HTR-8/SVneo (cell line): ENCODE results near the gene CACNA1F.

Source experiments
- DNase-seq: peaks from one replicate; pipeline ENCODE4 v3.0.0; 2011; ENCODE audit warnings: low spot score, mixed read lengths; ENCODE audit not compliant: insufficient read length
- FAIRE-seq: peaks from 2 replicates; lab custom pipeline; 2011; peaks lifted over from hg19 to GRCh38; lab: Jason Lieb, UNC

The CACNA1F gene

DNA sequence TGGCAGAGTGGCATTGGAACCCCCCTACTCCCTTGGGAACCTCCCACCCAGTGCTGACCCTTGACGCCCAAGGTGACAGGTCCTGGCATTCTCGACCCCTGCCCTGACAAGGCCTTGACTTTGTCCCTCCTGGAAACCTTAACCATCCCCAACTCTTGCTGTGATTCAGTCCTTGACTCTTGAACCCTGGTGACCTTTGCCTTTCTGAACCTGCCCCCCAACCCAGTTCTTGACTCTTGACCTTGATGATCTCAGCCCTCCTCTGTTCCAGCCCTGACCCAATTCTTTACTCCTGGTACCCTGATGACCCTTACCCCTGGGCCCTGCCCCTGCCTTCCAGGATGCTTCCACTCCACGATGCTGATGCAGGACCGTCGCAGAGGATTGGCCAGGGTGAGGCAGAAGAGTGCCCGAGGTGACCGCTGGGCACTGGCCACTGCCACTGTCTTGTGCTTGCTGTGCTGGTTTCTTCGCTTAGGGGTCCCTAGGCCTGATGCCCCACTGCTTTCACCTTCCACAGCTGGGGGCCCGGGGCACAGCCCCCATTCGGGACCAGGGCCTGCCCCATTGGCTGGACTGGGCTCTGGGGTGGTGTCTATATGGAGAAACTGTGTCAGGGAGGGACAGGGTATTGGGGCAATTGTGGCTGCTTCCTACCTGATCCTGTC is 1.7 kb downstream of the CACNA1F start:
- DNase-seq = no peak
- FAIRE-seq = no peak

DNA sequence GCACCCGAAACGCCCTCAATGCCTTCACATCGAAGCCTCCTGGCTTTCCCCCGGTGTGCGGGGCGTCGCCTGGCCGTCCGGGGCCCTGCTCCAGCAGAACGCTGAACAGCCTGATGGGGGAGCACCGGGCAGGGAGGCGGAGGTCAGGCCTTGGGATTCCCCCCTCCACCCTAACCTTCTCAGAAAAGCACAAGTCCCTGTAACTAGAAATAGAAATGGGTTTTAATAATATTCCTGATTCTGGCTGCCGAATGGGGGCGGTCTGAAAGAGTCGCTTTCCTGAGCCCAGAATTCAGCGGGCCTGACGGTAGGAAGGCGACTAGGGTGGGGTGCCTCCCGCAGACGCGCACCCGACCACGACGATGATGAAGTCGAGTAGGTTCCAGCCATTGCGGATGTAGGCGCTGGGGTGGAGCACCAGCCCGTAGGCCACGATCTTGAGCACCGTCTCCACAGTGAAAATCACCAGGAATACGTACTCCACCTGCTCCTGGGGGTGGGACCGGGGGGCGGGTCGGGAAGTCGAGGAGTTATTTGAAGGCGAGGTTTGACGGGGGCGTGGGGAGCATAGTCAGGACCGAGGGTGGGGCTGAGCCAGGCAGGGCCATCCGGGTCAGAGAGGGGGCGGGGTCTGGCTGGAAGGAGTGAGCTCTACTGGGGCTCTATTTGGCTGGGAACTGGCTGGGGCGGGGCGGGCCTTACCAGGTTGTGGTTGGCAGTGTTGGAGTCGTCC is 2.5 kb downstream of the CACNA1F start:
- DNase-seq (no peak), FAIRE-seq (no peak)

DNA sequence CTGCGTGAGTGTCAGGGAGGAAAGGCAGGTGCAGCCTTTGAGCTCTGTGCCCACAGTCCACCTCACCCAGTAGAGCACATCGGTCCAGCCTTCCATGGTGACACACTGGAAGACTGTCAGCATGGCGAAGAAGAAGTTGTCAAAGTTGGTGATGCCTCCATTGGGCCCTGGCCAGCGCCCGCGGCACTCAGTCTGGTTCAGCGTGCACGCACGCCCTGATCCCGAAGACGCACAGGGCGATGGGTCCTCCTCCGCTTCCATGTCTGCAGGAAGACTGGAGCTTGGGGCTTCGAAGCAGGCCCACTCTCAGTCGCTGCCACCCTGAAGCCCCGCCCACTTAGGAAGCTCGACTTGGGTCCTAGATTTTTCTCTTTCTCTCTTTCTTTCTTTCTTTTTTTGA is 5.0 kb downstream of the CACNA1F start:
- FAIRE-seq = no peak
- DNase-seq = no peak

DNA sequence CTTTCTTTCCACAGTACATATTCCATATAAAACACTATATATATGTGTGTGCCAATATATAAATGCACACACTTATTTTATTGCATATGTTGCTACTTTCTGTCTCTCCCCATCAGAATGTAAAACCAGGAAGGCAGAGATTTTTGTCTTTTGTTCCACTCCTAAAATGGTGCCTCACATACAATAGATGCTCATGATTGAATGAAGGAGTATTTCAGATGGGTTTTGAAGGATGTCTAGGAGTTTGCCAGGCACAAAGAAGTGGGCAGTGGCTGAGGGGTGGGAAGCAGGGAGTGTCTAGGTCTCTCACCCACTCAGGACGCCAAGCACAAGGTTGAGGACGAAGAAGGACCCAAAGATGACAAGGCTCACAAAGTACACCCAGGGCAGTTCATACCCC is 5.4 kb downstream of the CACNA1F start:
- no peak for FAIRE-seq

DNA sequence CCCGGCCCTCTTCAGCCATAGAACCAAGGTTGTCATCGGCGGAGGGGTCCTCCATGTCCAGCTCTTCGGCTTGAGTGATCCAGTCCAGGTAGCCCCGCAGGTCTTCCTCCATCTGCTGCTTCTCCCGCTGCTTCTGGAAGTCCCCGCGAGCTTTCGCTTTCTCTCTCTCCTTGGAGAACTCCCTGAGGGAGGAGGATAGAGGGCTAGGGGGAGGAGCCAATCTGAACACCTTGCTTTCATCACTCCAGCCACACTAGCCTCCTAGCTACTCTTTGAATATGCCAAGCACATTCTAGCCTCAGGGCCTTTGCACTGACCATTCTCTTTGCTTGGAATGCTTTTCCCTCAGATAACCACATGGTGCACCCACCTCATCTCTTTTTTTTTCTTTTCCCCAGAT is 6.2 kb downstream of the CACNA1F start:
- DNase-seq (no peak), FAIRE-seq (no peak)

More for the DNA sequence above, 5.4 kb downstream of the CACNA1F start:
- DNase-seq = no peak

DNA sequence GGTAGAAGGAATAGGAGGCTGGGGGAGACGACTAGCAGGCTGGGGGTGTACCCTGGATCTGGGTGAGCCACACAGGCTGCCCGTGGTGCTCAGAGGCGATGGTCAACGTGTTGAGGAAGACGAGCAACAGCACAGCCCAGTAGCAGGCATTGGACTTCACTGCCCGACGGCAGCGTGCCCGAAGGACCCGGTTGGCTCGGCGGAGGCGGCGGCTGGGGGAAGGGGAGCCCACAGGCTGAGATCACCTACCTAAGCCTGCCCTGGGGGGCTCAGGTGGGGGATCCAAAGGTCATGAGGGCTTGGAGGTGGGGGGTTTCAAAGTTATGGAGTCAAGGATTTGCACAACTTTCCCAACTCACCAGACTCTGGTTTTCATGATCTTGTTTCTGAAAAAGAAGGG is 7.3 kb downstream of the CACNA1F start:
- no peak for DNase-seq
- FAIRE-seq = no peak

DNA sequence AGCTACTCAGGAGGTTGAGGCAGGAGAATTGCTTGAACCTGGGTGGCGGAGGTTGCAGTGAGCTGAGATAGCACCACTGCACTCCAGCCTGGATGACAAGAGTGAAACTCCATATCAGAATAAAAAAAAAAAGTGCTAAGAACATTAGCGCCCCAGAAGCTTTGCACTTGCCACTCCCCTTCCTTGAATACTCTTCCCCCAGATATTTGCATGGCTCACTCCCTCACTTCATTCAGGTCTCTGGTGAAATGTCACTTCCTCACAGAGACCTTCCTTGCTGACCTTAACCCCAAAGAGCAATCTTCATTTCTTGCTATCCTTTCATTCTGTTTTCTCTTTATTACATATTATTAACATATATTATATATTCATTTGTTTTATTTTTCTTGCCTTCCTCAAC is 11.3 kb downstream of the CACNA1F start:
- no peak for DNase-seq
- FAIRE-seq = no peak

DNA sequence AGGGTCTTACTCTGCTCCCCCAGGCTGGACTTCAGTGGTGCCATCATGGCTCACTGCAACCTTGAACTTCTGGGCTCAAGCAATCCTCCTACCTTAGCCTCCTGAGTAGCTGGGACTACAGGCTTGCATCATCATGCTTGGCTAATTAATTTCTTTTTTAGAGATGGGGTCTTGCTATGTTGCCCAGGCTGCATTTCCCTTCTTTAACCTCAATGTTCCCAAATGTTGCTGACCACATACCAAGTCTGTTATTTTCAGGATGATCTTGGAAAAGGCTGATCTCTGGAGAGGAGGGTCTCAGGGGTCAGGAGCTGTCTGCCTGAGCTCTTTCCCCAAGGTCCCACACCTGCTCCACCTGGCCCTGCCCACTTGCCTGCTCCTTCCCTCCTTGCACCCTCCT is 13.0 kb downstream of the CACNA1F start:
- DNase-seq (no peak), FAIRE-seq (no peak)

DNA sequence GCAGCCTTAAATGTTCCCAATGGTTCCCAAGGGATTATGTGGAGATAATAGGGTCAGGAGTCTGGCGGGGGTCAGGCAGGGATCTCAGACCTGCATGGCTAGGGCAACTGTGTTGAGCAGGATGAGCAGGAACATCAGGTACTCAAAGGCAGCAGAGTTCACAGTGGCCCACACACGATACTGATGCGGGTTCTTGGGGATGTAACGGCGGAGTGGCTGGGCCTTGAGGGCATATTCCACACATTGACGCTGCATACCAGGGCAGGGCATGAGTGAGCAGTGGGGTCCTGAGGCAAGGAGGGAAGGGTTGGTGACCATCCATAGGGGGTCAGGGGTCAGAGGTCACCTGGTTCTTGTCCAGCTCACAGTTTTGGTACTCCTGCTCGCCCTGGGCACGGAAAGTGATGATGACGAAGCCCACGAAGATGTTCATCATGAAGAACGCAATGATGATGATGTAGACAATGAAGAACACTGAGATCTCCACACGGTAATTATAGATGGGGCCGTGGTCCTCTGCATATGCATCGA is 18.1 kb downstream of the CACNA1F start:
- FAIRE-seq (no peak), DNase-seq (no peak)

DNA sequence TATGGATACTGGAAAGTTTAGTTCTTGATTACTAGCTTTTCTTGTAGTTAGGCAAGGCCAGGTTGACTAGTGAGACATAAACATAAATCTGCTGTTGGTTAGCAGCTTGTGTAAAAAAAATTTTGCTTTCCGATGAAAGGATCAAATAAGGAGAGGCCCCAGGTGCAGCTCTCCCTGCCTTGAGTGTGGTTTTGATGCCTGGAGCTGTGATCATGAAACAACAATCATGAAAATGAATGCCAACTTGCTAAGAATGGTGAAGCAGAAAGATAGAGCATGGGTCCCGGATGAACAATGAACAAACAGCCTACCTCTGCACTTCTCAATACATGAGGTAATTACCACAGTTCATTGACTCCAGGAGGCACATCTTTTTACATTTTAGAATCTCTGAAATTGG is 18.7 kb downstream of the CACNA1F start:
- FAIRE-seq (no peak), DNase-seq (no peak)

DNA sequence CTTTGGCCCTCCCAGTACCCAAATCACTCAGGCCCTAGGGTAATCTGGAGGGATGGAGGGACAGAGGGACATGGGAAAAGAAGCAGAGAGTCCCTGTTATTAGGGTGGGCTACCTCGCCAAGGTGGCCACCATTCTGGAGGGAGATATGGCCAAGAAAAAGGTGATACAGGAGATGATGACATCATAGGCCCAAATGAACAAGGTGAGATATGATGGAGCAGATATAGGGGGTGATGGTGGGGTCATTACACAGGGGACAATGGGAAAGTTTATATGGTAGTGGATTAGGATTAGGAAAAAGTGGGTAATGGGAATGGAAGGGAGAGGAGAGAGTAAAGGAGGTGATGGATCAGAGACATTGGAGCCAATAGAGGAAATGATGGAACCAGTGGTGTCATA is 20.3 kb downstream of the CACNA1F start:
- DNase-seq (no peak), FAIRE-seq (no peak)

DNA sequence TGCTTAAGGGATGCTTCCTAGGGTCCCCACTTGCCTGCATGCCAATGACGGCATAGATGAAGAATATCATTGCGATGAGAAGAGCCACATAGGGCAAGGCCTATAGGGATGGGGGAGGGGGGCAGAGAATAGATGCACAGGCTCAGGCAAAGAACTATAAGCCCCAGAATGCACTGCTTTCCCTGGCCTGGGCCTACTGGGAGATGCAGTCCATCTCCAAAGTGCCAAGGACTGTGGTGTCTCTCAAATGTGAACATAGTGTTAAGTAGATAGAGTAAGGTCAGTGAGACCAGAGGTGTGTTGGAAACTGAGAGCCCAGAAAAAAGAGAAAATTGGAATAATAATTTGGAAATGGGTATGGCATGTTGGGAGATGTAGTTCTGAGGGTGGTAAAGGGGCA is 20.9 kb downstream of the CACNA1F start:
- DNase-seq (no peak), FAIRE-seq (no peak)

DNA sequence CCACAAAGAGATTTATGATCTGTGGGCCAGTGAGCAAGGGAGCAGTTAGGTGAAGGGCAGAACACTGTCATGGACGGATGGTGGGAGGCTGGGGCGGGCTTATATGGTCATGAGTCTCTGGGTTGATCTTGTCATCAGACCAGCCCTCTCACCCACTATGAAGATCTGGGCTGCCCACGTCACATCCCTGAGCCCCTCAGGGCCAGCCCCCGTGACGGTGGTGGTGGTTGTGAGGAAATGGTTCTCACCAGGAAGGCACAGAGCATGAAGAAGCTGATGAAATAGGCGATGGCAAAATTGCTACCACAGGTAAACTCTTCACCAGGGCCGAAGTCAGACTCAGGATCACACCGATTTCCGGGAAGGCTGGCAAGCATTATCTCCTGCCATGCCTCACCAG is 22.1 kb downstream of the CACNA1F start:
- no peak for DNase-seq
- no peak for FAIRE-seq

DNA sequence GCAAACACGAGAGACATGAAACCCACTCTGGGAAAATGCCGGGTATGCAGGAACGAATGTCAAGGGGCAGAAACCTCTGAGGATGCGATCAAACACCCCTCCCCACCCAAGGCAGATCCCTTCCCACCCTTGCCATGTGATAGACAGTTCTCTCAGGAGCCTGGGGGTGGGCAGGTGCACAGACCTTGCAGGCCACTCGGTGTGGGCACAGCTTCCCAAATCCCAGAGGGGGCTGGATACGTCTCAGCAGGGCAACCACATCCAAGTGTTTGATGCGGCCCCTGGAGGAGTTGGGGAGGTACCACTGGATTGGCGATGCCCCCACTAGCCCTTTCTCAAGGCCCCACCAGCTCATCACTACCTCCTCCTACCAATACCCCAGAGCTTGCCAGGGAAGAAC is 22.7 kb downstream of the CACNA1F start:
- DNase-seq = no peak
- FAIRE-seq = no peak

DNA sequence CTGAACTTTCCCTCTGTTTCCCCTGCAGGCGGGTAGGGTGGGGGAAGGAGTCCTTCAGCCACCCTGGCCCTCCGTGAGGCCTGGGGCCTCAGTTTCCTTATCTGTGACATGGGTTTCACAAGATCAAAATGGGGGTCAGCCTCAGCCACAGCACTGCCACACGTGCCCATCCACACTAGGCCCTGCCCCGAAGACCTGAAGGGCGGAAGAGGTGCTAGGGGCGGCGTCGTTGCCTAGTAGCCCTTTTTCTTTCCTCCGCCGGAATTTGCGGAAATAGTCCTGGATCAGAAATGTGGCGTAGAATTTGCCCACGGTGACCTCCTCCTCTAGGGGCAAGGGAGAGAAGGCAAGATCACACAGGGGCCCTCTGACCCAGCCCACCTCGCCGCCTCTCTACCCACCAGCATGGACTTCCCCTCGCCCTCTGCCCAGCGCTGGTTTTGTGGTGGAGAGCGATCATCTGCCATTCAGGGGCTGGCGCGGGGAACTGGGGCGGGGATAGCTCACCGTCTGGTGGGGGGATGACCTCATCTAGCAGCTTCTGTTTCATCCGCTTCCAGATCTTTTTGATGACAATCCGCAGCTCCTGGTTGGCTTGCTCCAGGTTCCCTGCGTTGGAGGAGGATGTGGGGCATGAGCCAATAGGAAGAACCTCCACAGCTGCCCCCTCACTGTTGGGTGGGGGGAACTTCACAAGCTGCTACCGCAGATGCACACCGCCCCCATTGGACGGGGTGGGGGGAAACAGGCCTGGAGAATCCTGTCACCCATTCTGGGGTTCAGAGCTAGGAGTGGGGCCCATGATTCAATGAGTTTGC is 23.5 kb downstream of the CACNA1F start:
- DNase-seq (no peak), FAIRE-seq (no peak)

DNA sequence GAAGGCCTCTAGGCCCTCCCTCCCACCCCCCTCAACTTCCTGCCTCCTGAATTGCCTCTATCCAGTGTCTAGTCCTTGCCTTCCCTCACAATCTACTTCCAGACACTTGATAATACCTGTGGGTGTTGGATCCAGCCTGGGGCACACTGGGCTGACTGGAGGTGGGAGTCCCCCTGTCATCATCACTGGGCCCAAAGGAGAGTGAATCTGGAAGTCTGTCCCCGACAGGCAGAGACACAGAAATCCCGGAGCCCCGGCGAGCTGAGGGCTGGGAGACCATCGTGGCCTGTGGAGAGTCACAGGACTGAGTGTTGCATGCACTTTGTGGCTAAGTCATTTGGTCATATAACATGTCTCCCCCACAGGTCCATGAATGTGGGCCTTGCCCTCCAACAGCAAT is 24.7 kb downstream of the CACNA1F start:
- no peak for DNase-seq
- FAIRE-seq = no peak

DNA sequence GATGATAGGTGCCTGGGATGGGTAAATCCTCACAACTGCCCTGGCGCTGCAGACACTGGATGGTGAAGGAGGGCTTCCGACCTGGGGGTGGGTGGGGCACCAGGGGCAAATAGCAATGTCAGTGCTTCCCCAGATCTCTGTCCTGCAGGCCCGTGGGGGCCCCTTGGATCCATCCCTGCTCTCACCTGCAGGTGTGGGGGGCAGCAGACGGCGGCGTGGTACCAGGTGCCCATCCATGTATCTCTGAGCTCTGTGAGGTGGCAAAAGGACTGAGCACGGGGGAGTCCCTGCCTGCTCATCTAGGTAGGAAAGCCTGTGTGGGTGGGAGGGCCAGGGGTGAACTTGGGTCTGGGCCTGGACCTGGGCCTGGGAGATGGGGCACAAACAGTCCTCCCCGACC is 26.6 kb downstream of the CACNA1F start:
- DNase-seq (no peak), FAIRE-seq (no peak)

DNA sequence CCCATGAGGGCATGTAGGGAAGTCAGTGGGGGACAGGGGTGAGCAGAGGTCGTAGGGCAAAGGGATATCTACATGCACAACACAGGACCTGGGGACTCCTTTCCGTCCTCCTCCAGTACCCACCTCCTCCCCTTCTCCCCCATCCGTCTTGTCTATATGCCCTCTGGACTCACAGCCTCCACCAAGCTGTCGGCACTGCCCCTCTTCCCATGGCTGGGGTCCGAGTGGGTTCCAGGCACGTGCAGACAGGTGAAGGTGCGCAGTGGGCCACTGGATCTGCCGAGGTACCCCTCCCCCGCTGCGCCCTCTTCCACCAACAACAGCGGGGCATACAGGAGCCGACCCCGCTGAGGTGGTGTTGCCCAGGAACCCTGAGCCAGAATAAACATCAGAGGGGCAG is 27.7 kb downstream of the CACNA1F start:
- no peak for DNase-seq
- no peak for FAIRE-seq

DNA sequence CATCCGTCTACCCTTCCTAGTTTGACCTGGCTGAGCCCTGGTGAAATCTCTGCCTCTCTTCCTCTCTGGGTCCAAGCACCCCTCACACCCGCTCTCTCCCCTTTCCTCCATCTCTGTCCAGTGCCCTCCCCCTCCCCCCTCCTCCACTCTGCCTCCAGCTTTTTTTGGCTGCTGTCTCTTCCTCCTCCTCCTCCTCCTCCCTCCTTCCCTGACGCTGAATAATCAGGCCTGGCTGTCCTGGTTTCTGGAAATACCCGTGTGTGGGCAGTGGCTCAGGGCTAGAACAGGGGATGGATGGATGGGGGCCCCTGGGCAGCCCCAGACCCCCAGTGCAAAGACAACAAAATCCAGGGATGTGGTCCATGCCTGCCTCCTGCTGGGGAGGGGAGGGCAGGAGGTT is 28.4 kb downstream of the CACNA1F start:
- DNase-seq (no peak), FAIRE-seq (no peak)

DNA sequence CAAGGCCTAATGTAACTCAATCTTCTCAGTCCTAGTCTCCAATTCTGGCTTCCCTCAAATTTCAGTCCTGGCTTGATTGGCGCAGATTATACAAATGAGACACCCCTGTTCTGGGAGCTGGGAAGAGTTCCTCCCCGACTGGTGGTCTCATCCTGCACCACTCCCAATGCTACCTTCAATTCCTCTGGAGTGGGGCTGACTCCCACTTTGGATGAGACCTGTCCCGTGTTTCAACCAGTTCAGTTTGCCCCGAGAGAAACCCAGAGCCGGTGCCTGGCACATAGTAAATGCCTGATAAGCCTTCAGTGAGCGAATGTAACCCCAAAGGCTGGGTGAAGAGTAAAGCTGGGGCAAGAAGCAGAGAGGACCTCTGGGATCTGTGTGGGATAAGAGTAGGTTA is 29.1 kb downstream of the CACNA1F start:
- DNase-seq (no peak), FAIRE-seq (no peak)

DNA sequence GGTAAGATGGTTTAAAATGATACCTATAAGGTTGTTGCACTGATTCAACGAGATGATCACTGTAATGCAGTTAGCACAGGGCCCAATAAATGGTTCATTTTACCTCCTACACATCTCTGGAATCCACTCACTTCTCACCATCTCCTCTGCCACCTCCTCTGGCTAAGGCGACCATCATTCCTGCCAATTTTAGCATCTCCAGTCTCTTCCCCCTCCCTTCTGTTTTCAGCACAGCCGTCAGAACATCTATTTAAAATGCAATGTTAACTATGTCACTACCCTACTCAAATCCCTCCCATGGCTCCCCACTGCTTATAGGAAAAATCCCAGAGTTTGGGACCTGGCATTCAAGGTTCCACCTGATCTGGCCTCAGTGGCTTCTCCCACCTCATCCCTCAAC is 29.6 kb downstream of the CACNA1F start:
- DNase-seq = no peak
- FAIRE-seq = no peak
